Suppressor macrophage treated with lipopolysaccharide for 1 hour (primary cell): Measurements from ENCODE around the gene ABHD12B.
A peak's percentile ranks its signal among the peaks of the same experiment; 100 is the strongest.
"Not testable (repeated sequence)": the region's sequence is repeated elsewhere in the genome, so short reads cannot be mapped to it uniquely, and the experiment has no call there.

ENCODE experiments used
- DNase-seq, 3 donors: peaks; one replicate each; pipeline ENCODE4 v3.0.0-alpha.2; 2020 to 2022

ABHD12B gene

DNA sequence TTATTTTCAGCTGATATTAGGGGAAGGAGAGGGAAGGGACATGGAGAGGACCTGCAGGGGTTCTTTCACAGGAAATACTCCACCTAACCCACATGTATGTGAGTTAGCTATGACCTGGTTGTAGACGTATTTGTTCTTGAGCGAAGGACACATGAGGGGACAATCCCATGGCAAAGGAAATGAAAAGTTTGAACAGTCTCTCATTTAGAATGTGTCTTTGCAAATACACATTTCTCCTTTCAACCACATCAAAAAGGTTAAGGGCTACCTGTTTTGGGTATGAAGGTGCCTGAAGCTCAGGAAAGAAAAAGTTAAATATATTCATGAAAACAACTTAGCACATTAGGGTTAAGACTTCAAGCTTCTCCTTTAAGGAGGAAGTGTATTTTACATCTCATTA lies 65.0 kb downstream of the ABHD12B start:
- DNase-seq: no peak

DNA sequence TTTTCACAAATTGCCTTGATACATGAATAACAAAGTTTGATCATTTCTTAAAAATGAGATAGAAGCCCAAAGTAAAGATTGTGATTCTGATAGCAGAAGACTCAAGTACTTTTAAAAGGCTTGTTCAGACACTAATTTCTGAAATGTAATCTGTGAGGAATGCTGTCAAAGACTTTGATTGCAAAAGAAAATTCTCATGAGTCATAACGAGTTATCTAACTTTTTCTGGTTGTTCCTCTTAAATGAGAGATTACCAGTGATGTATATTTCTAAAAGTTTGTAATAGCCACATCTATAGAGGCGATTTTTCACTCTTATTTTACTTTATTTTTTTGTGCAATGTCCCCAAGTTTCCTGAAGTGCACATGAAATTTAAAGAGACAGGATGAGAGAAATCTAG lies 65.5 kb downstream of the ABHD12B start:
- DNase-seq: peak; percentile 41 to 89 (median 86)

DNA sequence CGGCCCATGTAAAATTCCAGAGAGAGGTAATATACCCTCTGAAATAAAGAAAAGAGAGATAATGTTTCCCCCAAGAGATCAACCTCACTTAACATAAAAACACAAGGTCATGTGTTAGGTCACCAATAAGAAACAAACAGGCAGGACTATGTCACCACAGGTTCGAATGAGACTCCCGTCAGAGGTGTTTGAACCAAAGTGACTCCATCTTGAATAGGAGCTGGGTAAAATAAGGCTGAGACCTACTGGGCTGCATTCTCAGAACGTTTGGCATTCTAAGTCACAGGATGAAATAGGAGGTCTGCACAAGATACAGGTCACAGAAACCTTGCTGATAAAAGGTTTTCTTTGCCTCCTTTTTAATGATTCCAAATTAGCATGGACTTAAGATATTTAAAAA lies 65.9 kb downstream of the ABHD12B start:
- DNase-seq: no peak

GRCh38 chr14:50941151-50941550 lies 69.3 kb downstream of the ABHD12B start:
- no peak for DNase-seq

DNA sequence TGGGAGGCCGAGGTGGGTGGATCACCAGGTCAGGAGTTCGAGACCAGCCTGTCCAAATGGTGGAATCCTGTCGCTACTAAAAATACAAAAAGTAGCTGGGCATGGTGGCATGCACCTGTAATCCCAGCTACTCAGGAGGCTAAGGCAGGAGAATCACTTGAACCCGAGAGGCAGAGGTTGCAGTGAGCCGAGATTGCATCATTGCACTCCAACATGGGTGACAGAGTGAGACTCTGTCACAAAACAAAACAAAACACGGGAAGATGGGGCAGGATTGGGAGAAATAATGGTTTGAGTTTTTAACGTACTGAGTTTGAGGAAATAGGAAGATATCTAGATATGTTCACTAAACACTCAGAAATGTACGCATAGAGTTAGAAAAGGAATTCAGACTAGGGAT lies 69.8 kb downstream of the ABHD12B start:
- DNase-seq: not testable (repeated sequence)

GRCh38 chr14:50943261-50943942 lies 71.5 kb downstream of the ABHD12B start:
- DNase-seq: peak in 2 of 3 donors; percentile 24 to 41

DNA sequence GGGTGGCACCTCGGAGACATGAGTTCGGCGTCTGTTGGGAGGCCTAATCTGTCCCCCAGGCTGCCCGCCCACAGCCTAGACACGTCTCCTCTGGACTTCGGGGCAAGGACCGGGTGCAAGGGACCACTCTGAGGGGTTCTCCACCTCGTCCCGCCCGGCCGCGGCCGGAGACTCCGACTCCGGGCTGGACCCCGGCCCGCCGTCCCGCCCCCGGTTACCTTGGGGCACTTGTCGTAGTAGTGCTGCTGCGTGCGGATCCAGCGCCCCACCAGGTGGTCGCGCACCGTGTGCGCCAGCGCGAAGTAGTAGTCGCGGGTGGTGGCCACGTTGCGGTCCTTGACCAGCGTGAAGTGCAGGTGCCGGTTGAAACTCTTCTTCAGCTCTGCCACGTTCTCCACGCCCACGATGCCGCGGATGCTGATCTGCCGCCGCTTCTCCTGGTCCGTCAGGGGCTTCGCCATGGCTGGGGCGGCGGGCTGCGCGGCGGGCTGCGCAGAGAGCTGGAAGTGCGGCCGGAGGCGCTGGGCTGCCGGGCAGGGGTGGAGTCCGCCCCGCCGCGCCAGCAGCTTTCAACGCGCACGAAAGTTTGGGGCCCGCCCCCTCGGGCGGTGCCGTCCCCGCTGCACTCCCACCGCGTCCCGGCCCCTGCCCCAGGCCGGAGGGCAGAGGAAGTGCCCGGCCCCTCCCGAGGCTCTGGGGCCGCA lies 72.2 kb downstream of the ABHD12B start, which contains the start of gene PYGL:
TSS of gene PYGL (minus strand) at position 541 of the 704 bp plus-strand sequence. CDS start at position 461, 80 bp downstream.
- peak; percentile 84 to 94 (median 89) for DNase-seq

DNA sequence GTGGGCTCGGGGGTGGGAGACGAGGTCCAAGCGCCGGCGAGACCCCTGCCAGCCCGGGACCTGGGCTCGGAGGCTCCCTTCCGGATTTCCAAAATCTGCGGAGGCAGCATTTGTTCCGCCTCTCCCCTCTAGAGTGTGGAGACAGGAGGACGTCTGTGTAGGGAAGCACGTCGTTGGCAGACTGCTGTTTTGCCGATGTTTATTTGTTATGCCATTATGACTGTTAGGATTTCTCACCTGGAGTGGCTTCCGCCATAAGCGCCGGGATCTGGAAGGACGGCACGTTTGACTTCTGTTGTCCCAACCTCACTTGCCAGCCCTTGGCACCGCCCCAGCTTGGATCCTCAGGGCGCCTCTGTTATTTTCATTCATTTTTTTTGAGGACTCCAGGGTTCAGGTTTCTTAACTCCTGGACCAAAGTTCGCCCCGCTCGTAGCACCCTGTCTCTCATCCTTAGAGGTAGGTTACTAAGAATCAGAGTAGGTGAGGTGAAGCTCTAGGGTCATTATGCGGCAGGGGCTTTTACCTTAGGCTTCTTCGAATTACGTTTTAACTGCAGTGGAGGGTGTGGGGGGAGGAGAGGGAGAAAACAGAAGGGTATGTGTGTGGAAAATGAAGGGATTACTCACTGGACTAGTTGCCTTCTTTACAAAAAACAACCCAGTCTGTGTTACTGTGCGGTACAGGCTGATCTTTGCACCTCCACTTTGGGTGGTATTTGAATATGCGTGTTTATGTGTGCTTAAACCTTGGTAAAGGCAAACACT lies 73.0 kb downstream of the ABHD12B start:
- peak in 1 of 3 donors; percentile 34 for DNase-seq

GRCh38 chr14:50946234-50946935 lies 74.5 kb downstream of the ABHD12B start:
- no peak for DNase-seq

GRCh38 chr14:50947446-50947845 lies 75.6 kb downstream of the ABHD12B start:
- DNase-seq: no peak

DNA sequence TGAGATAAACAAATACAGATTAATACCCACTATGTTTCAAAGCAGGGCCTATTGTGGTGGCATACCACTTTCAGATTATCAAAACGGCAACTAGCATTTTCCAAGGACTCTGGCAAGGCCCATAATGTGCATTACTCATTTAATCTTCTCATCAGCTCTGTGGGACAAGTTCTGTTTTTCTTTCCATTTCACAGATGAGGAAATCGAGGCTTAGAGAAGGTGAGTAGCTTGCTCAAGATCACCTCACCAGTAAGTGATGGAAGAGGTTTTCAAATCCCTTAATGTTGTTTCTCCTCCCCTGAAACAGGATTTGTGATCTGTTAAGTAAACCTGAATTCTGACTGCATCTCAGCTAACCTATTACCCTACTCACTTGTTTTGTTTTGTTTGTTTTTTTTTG lies 76.4 kb downstream of the ABHD12B start:
- no peak for DNase-seq

DNA sequence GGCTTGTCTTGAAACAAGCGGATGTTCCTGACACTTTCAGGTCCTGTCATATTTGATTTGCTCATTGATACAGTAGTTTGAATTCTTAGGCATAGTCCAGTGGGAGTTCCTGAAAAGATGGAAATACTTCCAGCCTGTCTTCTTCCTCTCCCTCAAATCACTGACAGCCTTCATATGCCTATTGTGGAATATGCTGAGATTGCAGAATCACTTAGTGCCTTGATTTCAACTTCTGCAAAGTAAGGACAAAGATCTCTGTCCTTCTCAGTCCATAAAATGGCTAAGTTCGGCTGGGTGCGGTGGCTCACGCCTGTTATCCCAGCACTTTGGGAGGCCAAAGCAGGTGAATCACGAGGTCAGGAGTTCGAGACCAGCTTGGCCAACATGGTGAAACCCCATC lies 79.2 kb downstream of the ABHD12B start:
- DNase-seq: peak in 1 of 3 donors; percentile 40

GRCh38 chr14:50953502-50953901 lies 81.6 kb downstream of the ABHD12B start:
- no peak for DNase-seq
